Hepatocyte (in vitro differentiated cells): ENCODE measurements around the gene SCG3. TPM values are rescaled to one million over a fixed set of nuclear protein-coding genes. Genes with fewer than 3 reads are reported as not detected.
"Not testable (repeated sequence)": the region's sequence is repeated elsewhere in the genome, so short reads cannot be mapped to it uniquely, and the experiment has no call there.

Source experiments
- DNase-seq: peaks from one replicate; pipeline ENCODE4 v3.0.0-alpha.2; 2016; ENCODE audit warnings: low spot score
- H2AFZ ChIP-seq: fragments of 200-600 bp; sonication (generic); 2 replicates; pipeline ENCODE4 v1.6.0; 2016; ENCODE audit warnings: antibody characterized with exemption, mild to moderate bottlenecking
- H3K27ac ChIP-seq: fragments of 200-600 bp; sonication (generic); 2 replicates; pipeline ENCODE4 v1.5.1; 2016; ENCODE audit warnings: mild to moderate bottlenecking
- H3K27me3 ChIP-seq: fragments of 200-600 bp; sonication (generic); 2 replicates; pipeline ENCODE4 v1.6.1; 2016
- H3K36me3 ChIP-seq: fragments of 200-600 bp; sonication (generic); replicated peaks from 2 replicates; pipeline ENCODE4 v1.5.1; 2016; ENCODE audit warnings: low read depth; ENCODE audit not compliant: insufficient read depth
- H3K4me1 ChIP-seq: fragments of 200-600 bp; sonication (generic); 2 replicates; pipeline ENCODE4 v1.5.1; 2016; ENCODE audit warnings: mild to moderate bottlenecking, moderate library complexity; ENCODE audit not compliant: insufficient read depth
- H3K4me2 ChIP-seq: fragments of 200-600 bp; sonication (generic); 2 replicates; pipeline ENCODE4 v1.6.0; 2016
- H3K4me3 ChIP-seq: fragments of 200-600 bp; sonication (generic); 2 replicates; pipeline ENCODE4 v1.5.1; 2016; ENCODE audit warnings: mild to moderate bottlenecking
- H3K79me2 ChIP-seq: fragments of 200-600 bp; sonication (generic); 2 replicates; pipeline ENCODE4 v1.6.0; 2017; ENCODE audit warnings: mild to moderate bottlenecking
- H3K9me2 ChIP-seq: fragments of 200-600 bp; sonication (generic); replicated peaks from 2 replicates; pipeline ENCODE4 v1.6.0; 2017; ENCODE audit warnings: mild to moderate bottlenecking; ENCODE audit not compliant: insufficient read depth
- H3K9me3 ChIP-seq: fragments of 200-600 bp; sonication (generic); 2 replicates; pipeline ENCODE4 v1.5.1; 2016; ENCODE audit warnings: low read depth, mild to moderate bottlenecking
- H4K20me1 ChIP-seq: fragments of 200-600 bp; sonication (generic); 2 replicates; pipeline ENCODE4 v1.6.0; 2016; ENCODE audit warnings: mild to moderate bottlenecking; ENCODE audit not compliant: insufficient read depth, poor library complexity, severe bottlenecking
- CTCF ChIP-seq: fragments of 200-600 bp; sonication (generic); IDR thresholded peaks from 2 replicates; pipeline ENCODE4 v1.5.1; 2016; ENCODE audit warnings: antibody characterized with exemption, mild to moderate bottlenecking; ENCODE audit not compliant: poor library complexity
- EZH2 ChIP-seq: fragments of 200-600 bp; sonication (generic); IDR thresholded peaks from 2 replicates; pipeline ENCODE4 v1.6.1; 2016; ENCODE audit warnings: antibody characterized with exemption, mild to moderate bottlenecking, borderline replicate concordance
- EZH2phosphoT487 ChIP-seq: fragments of 200-600 bp; sonication (generic); IDR thresholded peaks from one replicate; pipeline ENCODE4 v1.6.1; 2018; ENCODE audit warnings: antibody characterized with exemption, mild to moderate bottlenecking, low read depth, moderate library complexity; ENCODE audit not compliant: unreplicated experiment, severe bottlenecking
- WGBS: methylation state at CpG from one replicate; pipeline ENCODE4 v1.1.6; 2016; ENCODE audit warnings: low lambda C conversion rate; ENCODE audit errors: missing lambda C conversion rate; 5-methylcytosine and 5-hydroxymethylcytosine counted together
- polyA plus RNA-seq: library from polyadenylated mRNA; unstranded; fragments of >200 nt; fragmentation: Nextera tagmentation; extraction: Ambion mirVana; gene quantifications from 2 replicates; pipeline ENCODE4 v1.2.1, GENCODE V29; 2016
- total RNA-seq: library from RNA; depleted of rRNA; stranded (reverse); fragments of >200 nt; gene quantifications from 2 replicates; pipeline ENCODE4 v1.2.3, GENCODE V29; 2014

SCG3 gene
- total and polyA plus RNA-seq, 2 experiments from 2014 or later, result 0.11 to 0.20 TPM

DNA sequence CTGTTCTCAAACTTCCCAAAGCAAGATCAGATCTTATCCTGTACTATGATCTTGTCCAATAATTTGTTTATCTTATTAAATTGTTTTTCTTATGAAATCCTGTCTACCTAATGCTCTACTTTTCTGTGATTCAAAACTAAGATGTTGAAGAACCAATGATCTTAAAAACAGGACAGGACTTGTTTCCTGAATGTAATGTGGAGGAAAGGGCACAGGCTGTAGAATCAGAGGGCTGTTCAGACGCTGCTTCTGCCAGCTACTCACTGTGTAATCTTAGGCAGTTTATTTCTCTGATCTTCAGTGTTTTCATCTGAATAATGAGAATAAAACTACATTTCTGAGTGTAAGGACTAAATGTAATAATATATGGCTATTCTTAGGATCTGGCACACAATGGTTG lies 38.6 kb upstream of the SCG3 start:
- no peaks in the 10 kb centered on the region for H4K20me1 ChIP-seq
- no peaks in the 10 kb centered on the region for H3K9me2 ChIP-seq
- no peak overlapping the region for H3K4me2 ChIP-seq
- TF ChIP-seq EZH2 (no peak), EZH2phosphoT487 (no peak), CTCF (no peak)
- 69% methylated on average over 1 of the region's 1 CpG for WGBS
- no peak overlapping the region for H3K4me3 ChIP-seq
- no peaks in the 10 kb centered on the region for H3K36me3 ChIP-seq
- no peak for DNase-seq
- no peaks in the 10 kb centered on the region for H3K27me3 ChIP-seq
- peaks cover 10% of the 10 kb centered on the region for H3K4me1 ChIP-seq
- no peaks in the 10 kb centered on the region for H3K9me3 ChIP-seq
- no peak overlapping the region for H2AFZ ChIP-seq
- peak overlapping the region; percentile 13 for H3K27ac ChIP-seq
- H3K79me2 ChIP-seq, result no peaks in the 10 kb centered on the region

DNA sequence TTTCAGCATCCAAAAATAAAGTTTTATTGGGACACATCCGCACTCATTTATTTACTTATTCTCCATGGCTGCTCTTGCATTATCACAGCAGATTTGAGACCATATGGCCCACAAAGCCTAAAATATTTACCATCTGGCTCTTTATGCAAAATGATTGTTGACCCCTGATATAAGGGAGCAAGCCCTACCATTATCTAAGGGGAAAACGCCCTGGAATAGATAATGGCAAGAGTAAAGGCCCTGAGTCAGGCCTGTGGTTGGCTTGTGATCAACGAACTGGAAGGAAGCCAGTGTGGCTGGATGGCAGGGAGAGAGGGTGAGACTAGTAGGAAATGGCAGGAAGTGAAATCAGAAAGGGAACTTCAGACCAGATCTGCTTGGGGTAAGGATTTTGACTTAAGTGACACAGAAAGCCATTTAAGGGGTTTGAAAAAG lies 34.2 kb upstream of the SCG3 start:
- peaks cover 5% of the 10 kb centered on the region for H3K4me1 ChIP-seq
- H3K27ac ChIP-seq, result no peak overlapping the region
- no peaks in the 10 kb centered on the region for H4K20me1 ChIP-seq
- no peaks in the 10 kb centered on the region for H3K9me3 ChIP-seq
- H3K36me3 ChIP-seq, result no peaks in the 10 kb centered on the region
- DNase-seq, result no peak
- no peak overlapping the region for H2AFZ ChIP-seq
- H3K27me3 ChIP-seq, result no peaks in the 10 kb centered on the region
- H3K79me2 ChIP-seq, result no peaks in the 10 kb centered on the region
- no peak for TF ChIP-seq CTCF
- no peak for TF ChIP-seq EZH2phosphoT487
- no peak for TF ChIP-seq EZH2
- H3K9me2 ChIP-seq, result no peaks in the 10 kb centered on the region
- no peak overlapping the region for H3K4me2 ChIP-seq
- H3K4me3 ChIP-seq, result no peak overlapping the region
- WGBS, result 66% methylated on average over 3 of the region's 3 CpGs

- H2AFZ ChIP-seq, H3K9me3 ChIP-seq, H3K4me3 ChIP-seq, H3K27me3 ChIP-seq, H3K4me2 ChIP-seq, H4K20me1 ChIP-seq, H3K36me3 ChIP-seq, H3K4me1 ChIP-seq, H3K9me2 ChIP-seq, H3K79me2 ChIP-seq, DNase-seq, H3K27ac ChIP-seq: not testable (repeated sequence)
- 93% methylated on average over 1 of the region's 1 CpG for WGBS
Measured at GRCh38 chr15:51648101-51648500, 33.2 kb upstream of the SCG3 start.

DNA sequence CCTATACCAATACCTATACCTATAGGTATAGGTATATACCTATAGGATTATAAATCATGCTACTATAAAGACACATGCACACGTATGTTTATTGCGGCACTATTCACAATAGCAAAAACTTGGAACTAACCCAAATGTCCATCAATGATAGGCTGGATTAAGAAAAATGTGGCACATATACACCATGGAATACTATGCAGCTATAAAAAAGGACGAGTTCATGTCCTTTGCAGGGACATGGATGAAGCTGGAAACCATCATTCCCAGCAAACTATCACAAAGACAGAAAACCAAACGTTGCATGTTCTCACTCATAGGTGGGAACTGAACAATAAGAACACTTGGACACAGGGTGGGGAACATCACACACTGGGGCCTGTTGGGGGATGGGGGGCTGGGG lies 32.7 kb upstream of the SCG3 start:
- H3K9me2 ChIP-seq, DNase-seq, H3K27ac ChIP-seq, H3K9me3 ChIP-seq, H3K4me2 ChIP-seq, H3K79me2 ChIP-seq, H3K4me1 ChIP-seq, H3K4me3 ChIP-seq, H4K20me1 ChIP-seq, H3K27me3 ChIP-seq, H3K36me3 ChIP-seq, H2AFZ ChIP-seq: not testable (repeated sequence)
- WGBS, result 80% methylated on average over 4 of the region's 4 CpGs
